A673 (cell line): ENCODE measurements around the gene ZNF836. TPM values are rescaled to one million over a fixed set of nuclear protein-coding genes. Genes with fewer than 3 reads are reported as not detected.

Experiments
- BruUV-seq: library from RNA; stranded (reverse); fragments of 400-500 nt; replicated peaks from 2 replicates; lab custom pipeline; 2021; lab: Mats Ljungman, UMichigan
- CTCF ChIA-PET: fragments of 300-600 bp; sonication (Branson Sonifier 250); formaldehyde crosslinking; loops from one replicate; lab custom pipeline; 2022; ENCODE audit warnings: antibody characterized with exemption; lab: Charles Lee
- POLR2A ChIA-PET: fragments of 300-600 bp; sonication (Branson Sonifier 250); formaldehyde crosslinking; loops from one replicate; lab custom pipeline; 2022; ENCODE audit warnings: antibody characterized with exemption; ENCODE audit not compliant: low non-redundant PET; lab: Charles Lee
- DNase-seq: peaks from one replicate; pipeline ENCODE4 v3.0.0-alpha.2; 2015; ENCODE audit warnings: low spot score
- H3K27ac ChIP-seq: fragments of 200-600 bp; sonication (generic); 2 replicates; pipeline ENCODE4 v1.5.1; 2016; ENCODE audit warnings: mixed run types, low read depth, mild to moderate bottlenecking, mixed read lengths, antibody characterized with exemption, low read length; ENCODE audit not compliant: poor library complexity, severe bottlenecking
- H3K27me3 ChIP-seq: fragments of 200-600 bp; sonication (generic); replicated peaks from 2 replicates; pipeline ENCODE4 v1.6.1; 2017; ENCODE audit warnings: mixed run types, low read depth, mild to moderate bottlenecking, mixed read lengths, antibody characterized with exemption, low read length; ENCODE audit not compliant: insufficient read depth, poor library complexity
- H3K36me3 ChIP-seq: fragments of 200-600 bp; sonication (generic); 2 replicates; pipeline ENCODE4 v1.6.1; 2016; ENCODE audit warnings: mixed run types, mild to moderate bottlenecking, mixed read lengths, antibody characterized with exemption, low read length; ENCODE audit not compliant: insufficient read depth, poor library complexity, severe bottlenecking
- H3K4me1 ChIP-seq: fragments of 200-600 bp; sonication (generic); 2 replicates; pipeline ENCODE4 v1.6.1; 2017; ENCODE audit warnings: mixed run types, mild to moderate bottlenecking, mixed read lengths, antibody characterized with exemption, low read length; ENCODE audit not compliant: insufficient read depth, poor library complexity, severe bottlenecking
- H3K4me3 ChIP-seq: fragments of 200-600 bp; sonication (generic); 2 replicates; pipeline ENCODE4 v1.5.1; 2016; ENCODE audit warnings: low read depth, mixed run types, mild to moderate bottlenecking, mixed read lengths, low read length; ENCODE audit not compliant: poor library complexity, severe bottlenecking
- H3K9me3 ChIP-seq: fragments of 200-600 bp; sonication (generic); 2 replicates; pipeline ENCODE4 v1.6.1; 2016; ENCODE audit warnings: mixed run types, low read depth, mild to moderate bottlenecking, mixed read lengths, antibody characterized with exemption, low read length; ENCODE audit not compliant: poor library complexity, severe bottlenecking
- EZH2 ChIP-seq: fragments of 200-600 bp; sonication (generic); IDR thresholded peaks from 2 replicates; pipeline ENCODE4 v1.6.1; 2017; ENCODE audit warnings: borderline replicate concordance, low read depth, mild to moderate bottlenecking, mixed read lengths, antibody characterized with exemption, low read length; ENCODE audit not compliant: poor library complexity, severe bottlenecking
- intact Hi-C: fragments of 100-400 bp; cut with micrococcal nuclease; formaldehyde crosslinking; loops from one replicate; pipeline ENCODE4 v1.10.0; 2022; ENCODE audit not compliant: unreplicated experiment
- total RNA-seq: library from RNA; stranded (reverse); gene quantifications from 2 replicates; pipeline ENCODE4 v1.2.3, GENCODE V29; 2021
- TF ChIP-seq, protein P1 (sequence below): fragments of 300-800, 200-600 bp; sonication (generic); conservative IDR thresholded peaks from 2 replicates; pipeline ENCODE4 v1.5.1; 2017; ENCODE audit warnings: low read depth, mild to moderate bottlenecking, antibody characterized with exemption, low read length, moderate library complexity, mixed read lengths

The ZNF836 gene
- total RNA-seq, 1 experiment from 2014 or later: 6.1 TPM

DNA sequence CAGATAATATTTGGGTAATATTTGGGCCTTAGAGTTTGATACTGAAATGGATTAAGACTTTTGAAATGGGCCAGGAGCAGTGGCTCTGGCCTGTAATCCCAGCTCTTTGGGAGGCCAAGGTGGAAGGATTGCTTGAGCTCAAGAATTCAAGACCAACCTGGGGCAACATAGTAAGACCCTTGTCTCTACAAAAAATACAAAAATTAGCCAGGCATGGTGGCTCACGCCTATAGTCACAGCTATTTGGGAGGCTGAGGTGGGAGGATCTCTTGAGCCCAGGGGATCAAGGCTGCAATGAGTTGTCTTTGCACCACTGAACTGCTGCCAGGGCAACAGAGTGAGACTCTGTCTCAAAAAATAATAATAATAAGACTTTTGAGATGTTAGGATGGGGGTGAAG lies 926 bp upstream of the ZNF836 start:
- intact Hi-C loops: no loop called here
- Histone ChIP-seq H3K4me3 (no peak overlapping the region), H3K4me1 (no peaks in the 10 kb centered on the region), H3K9me3 (peaks cover 4% of the 10 kb centered on the region), H3K36me3 (peaks cover 4% of the 10 kb centered on the region), H3K27ac (no peak overlapping the region), H3K27me3 (no peaks in the 10 kb centered on the region)
- no TSS peak for BruUV-seq
- ChIA-PET POLR2A (no interaction called here), CTCF (no interaction called here)
- TF ChIP-seq, protein P1, sequence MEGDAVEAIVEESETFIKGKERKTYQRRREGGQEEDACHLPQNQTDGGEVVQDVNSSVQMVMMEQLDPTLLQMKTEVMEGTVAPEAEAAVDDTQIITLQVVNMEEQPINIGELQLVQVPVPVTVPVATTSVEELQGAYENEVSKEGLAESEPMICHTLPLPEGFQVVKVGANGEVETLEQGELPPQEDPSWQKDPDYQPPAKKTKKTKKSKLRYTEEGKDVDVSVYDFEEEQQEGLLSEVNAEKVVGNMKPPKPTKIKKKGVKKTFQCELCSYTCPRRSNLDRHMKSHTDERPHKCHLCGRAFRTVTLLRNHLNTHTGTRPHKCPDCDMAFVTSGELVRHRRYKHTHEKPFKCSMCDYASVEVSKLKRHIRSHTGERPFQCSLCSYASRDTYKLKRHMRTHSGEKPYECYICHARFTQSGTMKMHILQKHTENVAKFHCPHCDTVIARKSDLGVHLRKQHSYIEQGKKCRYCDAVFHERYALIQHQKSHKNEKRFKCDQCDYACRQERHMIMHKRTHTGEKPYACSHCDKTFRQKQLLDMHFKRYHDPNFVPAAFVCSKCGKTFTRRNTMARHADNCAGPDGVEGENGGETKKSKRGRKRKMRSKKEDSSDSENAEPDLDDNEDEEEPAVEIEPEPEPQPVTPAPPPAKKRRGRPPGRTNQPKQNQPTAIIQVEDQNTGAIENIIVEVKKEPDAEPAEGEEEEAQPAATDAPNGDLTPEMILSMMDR: no peak
- TF ChIP-seq EZH2: no peak
- DNase-seq: no peak

- no peaks in the 10 kb centered on the region for H3K27me3 ChIP-seq
- CTCF ChIA-PET: no interaction called here
- intact Hi-C loops: no loop called here
- peak overlapping the region; percentile 61 for H3K27ac ChIP-seq
- peaks cover 4% of the 10 kb centered on the region for H3K36me3 ChIP-seq
- peak; percentile 16 for DNase-seq
- H3K9me3 ChIP-seq: peaks cover 4% of the 10 kb centered on the region
- H3K4me1 ChIP-seq: no peaks in the 10 kb centered on the region
- BruUV-seq: TSS peak; percentile 62
- TF ChIP-seq, protein P1: no peak
- TF ChIP-seq EZH2: no peak
- POLR2A ChIA-PET: no interaction called here
- H3K4me3 ChIP-seq: peak overlapping the region; percentile 73
Observed at GRCh38 chr19:52170863-52171320, 529 bp downstream of the ZNF836 start.

- H3K9me3 ChIP-seq: peaks cover 4% of the 10 kb centered on the region
- TF ChIP-seq, protein P1: no peak
- no peaks in the 10 kb centered on the region for H3K4me1 ChIP-seq
- CTCF ChIA-PET: no interaction called here
- intact Hi-C loops: no loop called here
- no peak for DNase-seq
- H3K36me3 ChIP-seq: peaks cover 4% of the 10 kb centered on the region
- no TSS peak for BruUV-seq
- no peaks in the 10 kb centered on the region for H3K27me3 ChIP-seq
- POLR2A ChIA-PET: no interaction called here
- peak overlapping the region; percentile 73 for H3K4me3 ChIP-seq
- no peak overlapping the region for H3K27ac ChIP-seq
Observed at GRCh38 chr19:52170304-52170703, 1.1 kb downstream of the ZNF836 start.
